HepG2 (cell line): ENCODE results near the gene MB21D2. TPM values are rescaled to one million over a fixed set of nuclear protein-coding genes. Genes with fewer than 3 reads are reported as not detected.

Source experiments
- AKAP8 ChIP-seq: sonication (generic); formaldehyde crosslinking; IDR thresholded peaks from 2 replicates; pipeline ENCODE4 v1.5.1; 2020; ENCODE audit warnings: mild to moderate bottlenecking, missing genetic modification reagents
- ETV5 ChIP-seq: IDR thresholded peaks from 2 replicates; pipeline ENCODE4 v1.6.1; 2018; ENCODE audit warnings: missing biosample characterization, missing genetic modification reagents, inconsistent platforms, borderline replicate concordance
- FOXA3 ChIP-seq: IDR thresholded peaks from 2 replicates; pipeline ENCODE4 v1.6.1; 2016; ENCODE audit warnings: missing genetic modification reagents, missing compliant biosample characterization
- FOXP4 ChIP-seq: sonication (generic); formaldehyde crosslinking; IDR thresholded peaks from 2 replicates; pipeline ENCODE4 v1.4.0; 2020; ENCODE audit warnings: missing genetic modification reagents
- GABPA ChIP-seq, 2 experiments: IDR thresholded peaks; 2 replicates each; pipeline ENCODE4 v1.6.1; 2011 to 2016; ENCODE audit warnings: low read depth in 2 of 2, low read length in 1 of 2, missing biosample characterization in 1 of 2, missing genetic modification characterization in 1 of 2
- HNRNPLL ChIP-seq: fragments of 200-400 bp; formaldehyde crosslinking; IDR thresholded peaks from 2 replicates; pipeline ENCODE4 v1.6.1; 2017; ENCODE audit warnings: mild to moderate bottlenecking, low read depth, low read length; ENCODE audit not compliant: poor library complexity, severe bottlenecking
- HOXD1 ChIP-seq: sonication (generic); formaldehyde crosslinking; IDR thresholded peaks from 2 replicates; pipeline ENCODE4 v1.5.0; 2020; ENCODE audit warnings: missing genetic modification reagents
- KLF12 ChIP-seq: sonication (generic); formaldehyde crosslinking; IDR thresholded peaks from 2 replicates; pipeline ENCODE4 v1.4.0; 2020; ENCODE audit warnings: missing genetic modification reagents, borderline replicate concordance
- NR2F2 ChIP-seq: IDR thresholded peaks from 2 replicates; pipeline ENCODE4 v1.6.1; 2012; ENCODE audit warnings: low read depth, inconsistent platforms, borderline replicate concordance
- NR3C1 ChIP-seq: sonication (generic); formaldehyde crosslinking; IDR thresholded peaks from 2 replicates; pipeline ENCODE4 v1.4.0; 2020; ENCODE audit warnings: missing genetic modification reagents
- TFAP4 ChIP-seq: sonication (generic); IDR thresholded peaks from 2 replicates; pipeline ENCODE4 v1.6.1; 2016; ENCODE audit warnings: low read depth, borderline replicate concordance
- THAP8 ChIP-seq: sonication (generic); formaldehyde crosslinking; IDR thresholded peaks from 2 replicates; pipeline ENCODE4 v1.5.1; 2020; ENCODE audit warnings: missing genetic modification reagents, mild to moderate bottlenecking, borderline replicate concordance
- ZIK1 ChIP-seq: sonication (generic); formaldehyde crosslinking; IDR thresholded peaks from 2 replicates; pipeline ENCODE4 v1.5.0; 2020; ENCODE audit warnings: mild to moderate bottlenecking, low read depth, missing genetic modification reagents, borderline replicate concordance
- ZKSCAN5 ChIP-seq: sonication (generic); formaldehyde crosslinking; IDR thresholded peaks from 2 replicates; pipeline ENCODE4 v1.5.1; 2020; ENCODE audit warnings: mild to moderate bottlenecking, missing genetic modification reagents
- ZNF235 ChIP-seq: sonication (generic); formaldehyde crosslinking; IDR thresholded peaks from 2 replicates; pipeline ENCODE4 v1.8.1; 2023; ENCODE audit warnings: mild to moderate bottlenecking, missing genetic modification reagents, borderline replicate concordance
- ZNF616 ChIP-seq: sonication (generic); formaldehyde crosslinking; IDR thresholded peaks from 2 replicates; pipeline ENCODE4 v1.5.0; 2020; ENCODE audit warnings: low read depth, mild to moderate bottlenecking, missing genetic modification reagents
- ZNF639 ChIP-seq: conservative IDR thresholded peaks from 2 replicates; pipeline ENCODE4 v1.6.1; 2018; ENCODE audit warnings: missing genetic modification reagents
- ZSCAN21 ChIP-seq: sonication (generic); formaldehyde crosslinking; IDR thresholded peaks from 2 replicates; pipeline ENCODE4 v1.8.0; 2022; ENCODE audit warnings: mild to moderate bottlenecking, missing genetic modification reagents, moderate library complexity, borderline replicate concordance
- polyA plus RNA-seq, 8 experiments: library from polyadenylated mRNA; depleted of rRNA in 3 of 8; stranded (reverse) in 7 of 8; unstranded in 1 of 8; fragments of >200 nt; fragmentation: Illumina TruSeq in 4 of 8; extraction: Trizol in 4 of 8; gene quantifications; 2 replicates each; pipeline versions ENCODE4 v1.2.1 to v1.2.3, GENCODE V29; 2011 to 2016; ENCODE audit warnings: low read depth in 4 of 8, missing spikeins in 1 of 8, mixed read lengths in 1 of 8; ENCODE audit not compliant: insufficient read depth in 1 of 8
- total RNA-seq, 5 experiments: library from RNA; depleted of rRNA; stranded (reverse); fragments of >200 nt; fragmentation: Illumina TruSeq; extraction: Trizol; gene quantifications; 2 replicates each; pipeline ENCODE4 v1.2.3, GENCODE V29; 2016; ENCODE audit warnings: low read depth in 1 of 5
- TF ChIP-seq, protein P1 (sequence below): sonication (generic); formaldehyde crosslinking; IDR thresholded peaks from 2 replicates; pipeline ENCODE4 v1.5.0; 2020; ENCODE audit warnings: mild to moderate bottlenecking, missing genetic modification reagents, borderline replicate concordance

MB21D2 gene
- total and polyA plus RNA-seq, 2 of the 13 experiments (the other 11 are each of a cell fraction or from before 2014, with no cell fraction given): 0.90 to 1.6 TPM

- no peak for TF ChIP-seq THAP8
- TF ChIP-seq FOXP4 (CRISPR knock-in tag): 0 out of 2 replicates have a peak, but pooled peaks have one; percentile 13
- peak; percentile 74; the same call in 1 of the 2 replicates for TF ChIP-seq NR2F2
- TF ChIP-seq NR3C1: no peak
- TF ChIP-seq ZNF639 (CRISPR knock-in tag): no peak
- TF ChIP-seq ZNF616 (CRISPR knock-in tag): no peak
- 0 out of 2 replicates have a peak, but pooled peaks have one; percentile 22 for TF ChIP-seq TFAP4
- TF ChIP-seq ZIK1: no peak
- TF ChIP-seq HNRNPLL: no peak
- no peak for TF ChIP-seq GABPA (IDR thresholded peaks at IDR 0.05; ENCODE audit: low read depth, low read length)
- no peak for TF ChIP-seq GABPA (CRISPR knock-in tag; IDR thresholded peaks at IDR 0.05; ENCODE audit: low read depth)
- TF ChIP-seq, protein P1, sequence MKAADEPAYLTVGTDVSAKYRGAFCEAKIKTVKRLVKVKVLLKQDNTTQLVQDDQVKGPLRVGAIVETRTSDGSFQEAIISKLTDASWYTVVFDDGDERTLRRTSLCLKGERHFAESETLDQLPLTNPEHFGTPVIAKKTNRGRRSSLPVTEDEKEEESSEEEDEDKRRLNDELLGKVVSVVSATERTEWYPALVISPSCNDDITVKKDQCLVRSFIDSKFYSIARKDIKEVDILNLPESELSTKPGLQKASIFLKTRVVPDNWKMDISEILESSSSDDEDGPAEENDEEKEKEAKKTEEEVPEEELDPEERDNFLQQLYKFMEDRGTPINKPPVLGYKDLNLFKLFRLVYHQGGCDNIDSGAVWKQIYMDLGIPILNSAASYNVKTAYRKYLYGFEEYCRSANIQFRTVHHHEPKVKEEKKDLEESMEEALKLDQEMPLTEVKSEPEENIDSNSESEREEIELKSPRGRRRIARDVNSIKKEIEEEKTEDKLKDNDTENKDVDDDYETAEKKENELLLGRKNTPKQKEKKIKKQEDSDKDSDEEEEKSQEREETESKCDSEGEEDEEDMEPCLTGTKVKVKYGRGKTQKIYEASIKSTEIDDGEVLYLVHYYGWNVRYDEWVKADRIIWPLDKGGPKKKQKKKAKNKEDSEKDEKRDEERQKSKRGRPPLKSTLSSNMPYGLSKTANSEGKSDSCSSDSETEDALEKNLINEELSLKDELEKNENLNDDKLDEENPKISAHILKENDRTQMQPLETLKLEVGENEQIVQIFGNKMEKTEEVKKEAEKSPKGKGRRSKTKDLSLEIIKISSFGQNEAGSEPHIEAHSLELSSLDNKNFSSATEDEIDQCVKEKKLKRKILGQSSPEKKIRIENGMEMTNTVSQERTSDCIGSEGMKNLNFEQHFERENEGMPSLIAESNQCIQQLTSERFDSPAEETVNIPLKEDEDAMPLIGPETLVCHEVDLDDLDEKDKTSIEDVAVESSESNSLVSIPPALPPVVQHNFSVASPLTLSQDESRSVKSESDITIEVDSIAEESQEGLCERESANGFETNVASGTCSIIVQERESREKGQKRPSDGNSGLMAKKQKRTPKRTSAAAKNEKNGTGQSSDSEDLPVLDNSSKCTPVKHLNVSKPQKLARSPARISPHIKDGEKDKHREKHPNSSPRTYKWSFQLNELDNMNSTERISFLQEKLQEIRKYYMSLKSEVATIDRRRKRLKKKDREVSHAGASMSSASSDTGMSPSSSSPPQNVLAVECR: no peak; the same call in 1 of the 2 replicates
- peak; percentile 36; the same call in 1 of the 2 replicates for TF ChIP-seq ETV5 (CRISPR knock-in tag)
- no peak for TF ChIP-seq ZNF235 (CRISPR knock-in tag)
- TF ChIP-seq HOXD1 (CRISPR knock-in tag): 0 out of 2 replicates have a peak, but pooled peaks have one; percentile 32
- TF ChIP-seq FOXA3: peak; percentile 92
- no peak for TF ChIP-seq KLF12 (CRISPR knock-in tag)
- no peak for TF ChIP-seq ZSCAN21 (CRISPR knock-in tag)
- TF ChIP-seq ZKSCAN5 (CRISPR knock-in tag): no peak
- TF ChIP-seq AKAP8 (CRISPR knock-in tag): no peak
Measured at GRCh38 chr3:192851821-192852372, 65.8 kb downstream of the MB21D2 start (continued).
